Thyroid gland (tissue), 4 donors: ENCODE data around the gene TBC1D5. TPM values are rescaled to one million over a fixed set of nuclear protein-coding genes. Genes with fewer than 3 reads are reported as not detected.

Experiments
- DNase-seq, 2 donors: peaks; one replicate each; pipeline ENCODE4 v3.0.0-alpha.2; 2019
- H3K27ac ChIP-seq, 3 donors: fragments of 200-600 bp; sonication (generic); 1 replicate in 2 of 3; 2 replicates in 1 of 3; pipeline ENCODE4 v1.5.1; 2016 to 2019; ENCODE audit warnings: mild to moderate bottlenecking in 1 of 3, moderate library complexity in 1 of 3
- H3K27me3 ChIP-seq: fragments of 200-600 bp; sonication (generic); one replicate; pipeline ENCODE4 v1.5.1; 2019
- H3K36me3 ChIP-seq, 2 donors: fragments of 200-600 bp; sonication (generic); one replicate each; pipeline ENCODE4 v1.5.1; 2016 to 2019
- H3K4me1 ChIP-seq, 2 donors: fragments of 200-600 bp; sonication (generic); one replicate each; pipeline ENCODE4 v1.5.1; 2017 to 2019
- H3K4me3 ChIP-seq, 3 donors: fragments of 200-600 bp; sonication (generic); replicated peaks in 1 of 3; 1 replicate in 2 of 3; 2 replicates in 1 of 3; pipeline ENCODE4 v1.5.1; 2016; ENCODE audit warnings: mild to moderate bottlenecking in 1 of 3
- H3K9me3 ChIP-seq: fragments of 200-600 bp; sonication (generic); one replicate; pipeline ENCODE4 v1.5.1; 2017
- CTCF ChIP-seq, 6 experiments: fragments of 200-600 bp in 3 of 6; fragments of 450-650 bp in 3 of 6; sonication (generic) in 3 of 6; IDR thresholded peaks; one replicate each; pipeline ENCODE4 v1.5.1; 2016 to 2019; ENCODE audit warnings: antibody characterized with exemption in 6 of 6, mild to moderate bottlenecking in 2 of 6, inconsistent platforms in 1 of 6, moderate library complexity in 1 of 6
- POLR2A ChIP-seq, 2 donors: fragments of 450-650 bp; IDR thresholded peaks; one replicate each; pipeline ENCODE4 v1.6.1; 2017; ENCODE audit warnings: antibody characterized with exemption in 2 of 2, mild to moderate bottlenecking in 2 of 2, moderate library complexity in 1 of 2
- WGBS, 2 donors: methylation state at CpG; one replicate each; pipeline ENCODE4 v1.1.5; 2017; 5-methylcytosine and 5-hydroxymethylcytosine counted together
- intact Hi-C: fragments of 100-400 bp; cut with DNase I; formaldehyde crosslinking; loops from one replicate; pipeline ENCODE4 v1.15.1; 2023
- total RNA-seq, 4 donors: library from RNA; depleted of rRNA; stranded (reverse); fragments of >200 nt; gene quantifications; one replicate each; pipeline ENCODE4 v1.2.3, GENCODE V29; 2016

Gene TBC1D5
- total RNA-seq, 4 donors from 2014 or later, result 115 to 141 (median 133) TPM

- H3K27ac ChIP-seq, result no peak overlapping the region
- WGBS, 2 donors, result 90 to 91% methylated on average over 2 of the region's 2 CpGs
- no peaks in the 10 kb centered on the region for H3K36me3 ChIP-seq
- H3K9me3 ChIP-seq, result no peaks in the 10 kb centered on the region
- no peak overlapping the region for H3K4me3 ChIP-seq
- no peaks in the 10 kb centered on the region for H3K27me3 ChIP-seq
- DNase-seq, result no peak
- no peak for TF ChIP-seq POLR2A (IDR thresholded peaks at IDR 0.05)
- no peak for TF ChIP-seq CTCF (IDR thresholded peaks at IDR 0.05)
- intact Hi-C loops, result no loop called here
- H3K4me1 ChIP-seq, result no peaks in the 10 kb centered on the region
Observed at GRCh38 chr3:17181413-17181907, 561.0 kb downstream of the TBC1D5 start.

GRCh38 chr3:17179381-17180205 lies 562.8 kb downstream of the TBC1D5 start:
- H3K9me3 ChIP-seq, result no peaks in the 10 kb centered on the region
- no peaks in the 10 kb centered on the region for H3K4me1 ChIP-seq
- no peaks in the 10 kb centered on the region for H3K27me3 ChIP-seq
- intact Hi-C loops, result no loop called here
- H3K27ac ChIP-seq, result no peak overlapping the region
- H3K36me3 ChIP-seq, result no peaks in the 10 kb centered on the region
- DNase-seq, result no peak
- H3K4me3 ChIP-seq, result no peak overlapping the region
- WGBS, 2 donors, result 77 to 89% methylated on average over 7 of the region's 7 CpGs
- TF ChIP-seq CTCF (IDR thresholded peaks at IDR 0.05), result no peak
- TF ChIP-seq POLR2A (IDR thresholded peaks at IDR 0.05), result no peak

GRCh38 chr3:17176757-17177156 lies 565.7 kb downstream of the TBC1D5 start:
- H3K4me3 ChIP-seq, result no peak overlapping the region
- no peaks in the 10 kb centered on the region for H3K27me3 ChIP-seq
- intact Hi-C loops, result no loop called here
- DNase-seq, result no peak
- no peaks in the 10 kb centered on the region for H3K9me3 ChIP-seq
- no peak for TF ChIP-seq CTCF (IDR thresholded peaks at IDR 0.05)
- TF ChIP-seq POLR2A (IDR thresholded peaks at IDR 0.05), result no peak
- H3K36me3 ChIP-seq, result no peaks in the 10 kb centered on the region
- WGBS, 2 donors, result 43 to 45% methylated on average over 1 of the region's 1 CpG
- H3K27ac ChIP-seq, result no peak overlapping the region
- H3K4me1 ChIP-seq, result no peaks in the 10 kb centered on the region

GRCh38 chr3:17175187-17175807 lies 567.1 kb downstream of the TBC1D5 start:
- no peaks in the 10 kb centered on the region for H3K4me1 ChIP-seq
- no peaks in the 10 kb centered on the region for H3K27me3 ChIP-seq
- H3K27ac ChIP-seq, result no peak overlapping the region
- no peak for DNase-seq
- WGBS, 2 donors, result 88 to 94% methylated on average over 2 of the region's 2 CpGs
- H3K4me3 ChIP-seq, result no peak overlapping the region
- TF ChIP-seq CTCF (IDR thresholded peaks at IDR 0.05) (no peak), POLR2A (IDR thresholded peaks at IDR 0.05) (no peak)
- H3K9me3 ChIP-seq, result no peaks in the 10 kb centered on the region
- no peaks in the 10 kb centered on the region for H3K36me3 ChIP-seq
- intact Hi-C loops, result no loop called here

GRCh38 chr3:17166369-17166768 lies 576.1 kb downstream of the TBC1D5 start:
- H3K27me3 ChIP-seq, result no peaks in the 10 kb centered on the region
- intact Hi-C loops, result no loop called here
- H3K4me1 ChIP-seq, result no peaks in the 10 kb centered on the region
- H3K9me3 ChIP-seq, result no peaks in the 10 kb centered on the region
- TF ChIP-seq CTCF (IDR thresholded peaks at IDR 0.05), result no peak
- TF ChIP-seq POLR2A (IDR thresholded peaks at IDR 0.05), result no peak
- H3K4me3 ChIP-seq, result no peak overlapping the region
- no peak overlapping the region for H3K27ac ChIP-seq
- H3K36me3 ChIP-seq, result peaks cover 17 to 27% of the 10 kb centered on the region in 2 donors
- no peak for DNase-seq
- 88 to 92% methylated on average over 5 to 7 of the region's 7 CpGs for WGBS, 2 donors
